DOHH2 (cell line): ENCODE data around the gene MAPK8.

Experiments used
- H3F3A ChIP-seq: fragments of 200-600 bp; sonication (generic), shearing (Covaris generic); 2 replicates; pipeline ENCODE4 v1.6.0; 2016; ENCODE audit warnings: antibody characterized with exemption, mild to moderate bottlenecking; ENCODE audit not compliant: control insufficient read depth, insufficient read depth
- H3K27ac ChIP-seq: fragments of 200-600 bp; sonication (generic); 2 replicates; pipeline ENCODE4 v1.5.1; 2014; ENCODE audit warnings: low read depth, mild to moderate bottlenecking, low read length, moderate library complexity
- H3K27me3 ChIP-seq: fragments of 200-600 bp; sonication (generic); 2 replicates; pipeline ENCODE4 v1.6.1; 2014; ENCODE audit warnings: mild to moderate bottlenecking, low read length, mixed read lengths; ENCODE audit not compliant: control insufficient read depth
- H3K36me3 ChIP-seq: fragments of 200-600 bp; sonication (generic); 2 replicates; pipeline ENCODE4 v1.6.1; 2014; ENCODE audit warnings: mild to moderate bottlenecking, low read length, moderate library complexity, mixed read lengths; ENCODE audit not compliant: control insufficient read depth
- H3K4me1 ChIP-seq: fragments of 200-600 bp; sonication (generic); 2 replicates; pipeline ENCODE4 v1.6.1; 2014; ENCODE audit warnings: mild to moderate bottlenecking, low read length, mixed read lengths; ENCODE audit not compliant: control insufficient read depth
- H3K4me2 ChIP-seq: fragments of 200-600 bp; sonication (generic); 2 replicates; pipeline ENCODE4 v1.6.0; 2014; ENCODE audit warnings: mild to moderate bottlenecking, low read length, moderate library complexity
- H3K4me3 ChIP-seq: fragments of 200-600 bp; sonication (generic); 2 replicates; pipeline ENCODE4 v1.5.1; 2014; ENCODE audit warnings: mild to moderate bottlenecking, low read length, mixed read lengths
- H3K79me2 ChIP-seq: fragments of 200-600 bp; sonication (generic); 2 replicates; pipeline ENCODE4 v1.6.1; 2014; ENCODE audit warnings: mild to moderate bottlenecking, low read length, mixed read lengths; ENCODE audit not compliant: control insufficient read depth
- H3K9me2 ChIP-seq: fragments of 200-600 bp; sonication (generic); replicated peaks from 2 replicates; pipeline ENCODE4 v1.6.1; 2014; ENCODE audit warnings: mild to moderate bottlenecking, low read length, mixed read lengths; ENCODE audit not compliant: control insufficient read depth
- H3K9me3 ChIP-seq: fragments of 200-600 bp; sonication (generic); 2 replicates; pipeline ENCODE4 v1.6.1; 2014; ENCODE audit warnings: antibody characterized with exemption, low read length, mixed read lengths; ENCODE audit not compliant: control insufficient read depth, insufficient read depth
- H4K20me1 ChIP-seq: fragments of 200-600 bp; sonication (generic); 2 replicates; pipeline ENCODE4 v1.6.0; 2014; ENCODE audit warnings: low read depth, mild to moderate bottlenecking, antibody characterized with exemption, low read length, moderate library complexity; ENCODE audit not compliant: control insufficient read depth, insufficient read depth
- CTCF ChIP-seq: fragments of 200-600 bp; sonication (generic); IDR thresholded peaks from one replicate; pipeline ENCODE4 v1.5.1; 2014; ENCODE audit warnings: antibody characterized with exemption, mild to moderate bottlenecking, low read depth, low read length; ENCODE audit not compliant: poor library complexity, severe bottlenecking
- EZH2phosphoT487 ChIP-seq: fragments of 200-600 bp; sonication (generic); IDR thresholded peaks from 2 replicates; pipeline ENCODE4 v1.6.1; 2017; ENCODE audit warnings: borderline replicate concordance, mild to moderate bottlenecking, antibody characterized with exemption, low read length, moderate library complexity, mixed read lengths

Gene MAPK8

GRCh38 chr10:48400850-48401220 lies 94.4 kb downstream of the MAPK8 start:
- Histone ChIP-seq H3K9me3 (no peaks in the 10 kb centered on the region), H3K9me2 (no peaks in the 10 kb centered on the region), H3F3A (no peaks in the 10 kb centered on the region), H3K27ac (no peak overlapping the region), H3K79me2 (no peaks in the 10 kb centered on the region), H3K4me2 (no peak overlapping the region), H3K4me3 (no peak overlapping the region), H4K20me1 (no peaks in the 10 kb centered on the region; the same call in 1 of the 2 replicates), H3K27me3 (no peaks in the 10 kb centered on the region), H3K4me1 (no peaks in the 10 kb centered on the region), H3K36me3 (no peaks in the 10 kb centered on the region)
- TF ChIP-seq EZH2phosphoT487, result no peak

- H3K27me3 ChIP-seq, result no peaks in the 10 kb centered on the region
- H3K36me3 ChIP-seq, result no peaks in the 10 kb centered on the region
- no peak for TF ChIP-seq EZH2phosphoT487
- TF ChIP-seq CTCF, result no peak
- H3K27ac ChIP-seq, result no peak overlapping the region
- no peaks in the 10 kb centered on the region for H3K4me1 ChIP-seq
- no peak overlapping the region for H3K4me3 ChIP-seq
- H3K79me2 ChIP-seq, result no peaks in the 10 kb centered on the region
- H3K9me3 ChIP-seq, result no peaks in the 10 kb centered on the region
- H4K20me1 ChIP-seq, result no peaks in the 10 kb centered on the region
- no peaks in the 10 kb centered on the region for H3F3A ChIP-seq
- H3K9me2 ChIP-seq, result no peaks in the 10 kb centered on the region
- H3K4me2 ChIP-seq, result no peak overlapping the region
These were observed 98.2 kb downstream of the MAPK8 start for GRCh38 chr10:48404646-48405045.

GRCh38 chr10:48406204-48406603 lies 99.7 kb downstream of the MAPK8 start:
- no peaks in the 10 kb centered on the region for H3K4me1 ChIP-seq
- no peak overlapping the region for H3K27ac ChIP-seq
- H3F3A ChIP-seq, result no peaks in the 10 kb centered on the region
- no peaks in the 10 kb centered on the region for H4K20me1 ChIP-seq
- TF ChIP-seq CTCF (no peak), EZH2phosphoT487 (no peak)
- H3K4me2 ChIP-seq, result no peak overlapping the region
- no peaks in the 10 kb centered on the region for H3K9me3 ChIP-seq
- peaks cover 6% of the 10 kb centered on the region; the same call in 1 of the 2 replicates for H3K36me3 ChIP-seq
- H3K79me2 ChIP-seq, result no peaks in the 10 kb centered on the region
- no peak overlapping the region for H3K4me3 ChIP-seq
- no peaks in the 10 kb centered on the region for H3K9me2 ChIP-seq
- H3K27me3 ChIP-seq, result no peaks in the 10 kb centered on the region

- no peak for TF ChIP-seq EZH2phosphoT487
- no peak for TF ChIP-seq CTCF
- Histone ChIP-seq H3K36me3 (peaks cover 6% of the 10 kb centered on the region; the same call in 1 of the 2 replicates), H3K4me1 (no peaks in the 10 kb centered on the region), H3K79me2 (no peaks in the 10 kb centered on the region), H4K20me1 (no peaks in the 10 kb centered on the region), H3K27ac (no peak overlapping the region), H3K9me2 (no peaks in the 10 kb centered on the region), H3K27me3 (no peaks in the 10 kb centered on the region), H3K9me3 (no peaks in the 10 kb centered on the region), H3K4me2 (no peak overlapping the region), H3F3A (no peaks in the 10 kb centered on the region), H3K4me3 (no peak overlapping the region)
These were observed 100.2 kb downstream of the MAPK8 start for GRCh38 chr10:48406658-48407057.
